ENCODE measurements around the gene SLC38A9.
"Not testable (repeated sequence)": the region's sequence is repeated elsewhere in the genome, so short reads cannot be mapped to it uniquely, and the experiment has no call there.

DNA sequence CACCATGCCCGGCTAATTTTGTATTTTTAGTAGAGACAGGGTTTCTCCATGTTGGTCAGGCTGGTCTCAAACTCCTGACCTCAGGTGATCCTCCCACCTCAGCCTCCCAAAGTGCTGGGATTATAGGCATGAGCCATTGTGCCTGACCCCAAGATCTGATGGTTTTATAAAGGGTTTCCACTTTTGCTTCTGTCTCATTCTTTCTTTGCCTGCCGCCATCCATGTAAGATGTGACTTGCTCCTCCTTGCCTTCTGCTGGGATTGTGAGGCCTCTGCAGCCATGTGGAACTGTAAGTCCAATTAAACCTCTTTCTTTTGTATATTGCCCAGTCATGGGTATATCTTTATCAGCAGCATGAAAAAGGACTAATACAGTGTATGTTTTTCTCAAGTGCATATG is 6.9 kb upstream of the SLC38A9 start:
- not testable (repeated sequence) for TF ChIP-seq ZNF197 (CRISPR knock-in tag; IDR thresholded peaks at IDR 0.05; ENCODE audit: low read depth); NRF1 (conservative IDR thresholded peaks at IDR 0.05 in 1 of 2, IDR thresholded peaks at IDR 0.05 in 1 of 2); TAF1 (IDR thresholded peaks at IDR 0.05; ENCODE audit: control insufficient read depth, extremely low read depth, insufficient read depth, low read length, severe bottlenecking); RBFOX2 (IDR thresholded peaks at IDR 0.05; ENCODE audit: low read depth, low read length); POLR2AphosphoS5 (IDR thresholded peaks at IDR 0.05; ENCODE audit: control insufficient read depth, insufficient read depth, low read depth, low read length); STAT5A (IDR thresholded peaks at IDR 0.05; ENCODE audit: borderline replicate concordance, low read length); ZBTB26 (CRISPR knock-in tag; IDR thresholded peaks at IDR 0.05); ZSCAN29 (IDR thresholded peaks at IDR 0.05); WHSC1 (IDR thresholded peaks at IDR 0.05; ENCODE audit: low read length); RCOR1 (IDR thresholded peaks at IDR 0.05; ENCODE audit: borderline replicate concordance in 1 of 2, low read depth in 2 of 2, low read length in 2 of 2); REST (IDR thresholded peaks at IDR 0.05; ENCODE audit: borderline replicate concordance); REST (CRISPR knock-in tag; IDR thresholded peaks at IDR 0.05; ENCODE audit: low read depth); RAD21 (CRISPR knock-in tag; conservative IDR thresholded peaks at IDR 0.05 in 1 of 2, IDR thresholded peaks at IDR 0.05 in 1 of 2); ZNF121 (CRISPR knock-in tag; conservative IDR thresholded peaks at IDR 0.05)
- TF ChIP-seq, protein P1, sequence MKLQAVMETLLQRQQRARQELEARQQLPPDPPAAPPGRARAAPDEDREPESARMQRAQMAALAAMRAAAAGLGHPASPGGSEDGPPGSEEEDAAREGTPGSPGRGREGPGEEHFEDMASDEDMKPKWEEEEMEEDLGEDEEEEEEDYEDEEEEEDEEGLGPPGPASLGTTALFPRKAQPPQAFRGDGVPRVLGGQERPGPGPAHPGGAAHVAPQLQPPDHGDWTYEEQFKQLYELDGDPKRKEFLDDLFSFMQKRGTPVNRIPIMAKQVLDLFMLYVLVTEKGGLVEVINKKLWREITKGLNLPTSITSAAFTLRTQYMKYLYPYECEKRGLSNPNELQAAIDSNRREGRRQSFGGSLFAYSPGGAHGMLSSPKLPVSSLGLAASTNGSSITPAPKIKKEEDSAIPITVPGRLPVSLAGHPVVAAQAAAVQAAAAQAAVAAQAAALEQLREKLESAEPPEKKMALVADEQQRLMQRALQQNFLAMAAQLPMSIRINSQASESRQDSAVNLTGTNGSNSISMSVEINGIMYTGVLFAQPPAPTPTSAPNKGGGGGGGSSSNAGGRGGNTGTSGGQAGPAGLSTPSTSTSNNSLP (IDR thresholded peaks at IDR 0.05; ENCODE audit: borderline replicate concordance, low read depth, low read length) = not testable (repeated sequence)
